ENCODE data around the gene TXNL4A.
A peak's percentile ranks its signal among the peaks of the same experiment; 100 is the strongest.

Gene TXNL4A

GRCh38 chr18:79963658-79964329 lies 24.6 kb downstream of the TXNL4A start:
- DNase-seq: no peak

DNA sequence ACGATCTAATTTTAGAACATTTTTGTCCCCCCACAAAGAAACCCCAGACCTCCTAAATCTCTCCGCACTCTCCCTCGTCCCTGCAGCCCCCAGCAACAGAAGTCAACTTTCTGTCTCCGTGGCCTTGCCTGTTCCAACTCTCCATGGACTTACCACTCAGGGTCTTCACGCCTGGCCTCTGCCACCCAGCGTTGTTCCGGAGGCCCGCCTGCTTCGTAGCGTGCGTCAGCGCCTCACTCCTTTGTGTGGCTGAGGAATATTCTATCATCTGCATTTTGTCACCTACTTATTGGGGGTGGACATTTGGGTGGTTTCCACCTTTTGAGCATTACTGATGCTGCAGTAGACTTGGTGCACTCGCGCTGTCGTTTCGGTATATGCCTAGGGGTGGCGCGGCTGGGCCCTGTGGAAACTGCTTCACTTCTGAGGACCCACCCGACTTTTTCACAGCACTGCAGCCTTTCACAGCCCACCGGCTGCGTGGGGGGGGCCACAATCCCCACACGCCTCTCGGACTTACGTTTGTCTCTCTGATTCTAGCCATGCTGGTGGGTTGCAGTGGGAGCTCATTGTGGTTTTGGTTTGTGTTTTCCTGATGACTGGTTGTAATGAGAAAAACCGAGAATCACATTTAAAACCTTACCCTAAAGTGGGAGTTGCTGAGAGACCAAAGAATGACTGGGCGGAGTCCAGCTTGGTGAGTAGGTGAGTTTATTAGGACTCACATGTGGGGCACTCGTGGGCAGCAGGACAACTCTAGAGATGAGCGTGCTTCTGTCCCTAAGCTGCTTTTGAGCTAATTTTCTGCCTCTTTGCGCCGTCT lies 25.3 kb downstream of the TXNL4A start:
- DNase-seq: no peak

DNA sequence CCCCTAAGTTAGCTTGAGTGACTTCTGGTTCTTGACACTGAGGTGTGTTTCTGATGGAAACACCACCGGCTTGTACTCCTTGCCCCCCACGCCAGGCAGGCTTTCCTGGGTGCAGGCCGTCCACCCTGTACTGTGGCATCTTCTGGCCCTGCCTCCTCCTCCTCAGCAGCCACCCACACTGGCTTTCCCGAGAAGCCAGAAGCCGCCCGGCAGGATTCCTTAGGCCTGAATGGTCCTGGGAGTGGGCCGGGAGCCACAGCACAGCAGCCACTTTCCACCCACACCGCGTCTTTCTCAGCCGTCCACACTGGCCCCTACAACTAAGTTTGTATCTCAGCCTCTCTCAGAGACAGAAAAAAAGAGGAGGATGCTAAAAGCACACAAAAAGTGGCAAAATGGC lies 26.1 kb downstream of the TXNL4A start:
- DNase-seq: no peak

DNA sequence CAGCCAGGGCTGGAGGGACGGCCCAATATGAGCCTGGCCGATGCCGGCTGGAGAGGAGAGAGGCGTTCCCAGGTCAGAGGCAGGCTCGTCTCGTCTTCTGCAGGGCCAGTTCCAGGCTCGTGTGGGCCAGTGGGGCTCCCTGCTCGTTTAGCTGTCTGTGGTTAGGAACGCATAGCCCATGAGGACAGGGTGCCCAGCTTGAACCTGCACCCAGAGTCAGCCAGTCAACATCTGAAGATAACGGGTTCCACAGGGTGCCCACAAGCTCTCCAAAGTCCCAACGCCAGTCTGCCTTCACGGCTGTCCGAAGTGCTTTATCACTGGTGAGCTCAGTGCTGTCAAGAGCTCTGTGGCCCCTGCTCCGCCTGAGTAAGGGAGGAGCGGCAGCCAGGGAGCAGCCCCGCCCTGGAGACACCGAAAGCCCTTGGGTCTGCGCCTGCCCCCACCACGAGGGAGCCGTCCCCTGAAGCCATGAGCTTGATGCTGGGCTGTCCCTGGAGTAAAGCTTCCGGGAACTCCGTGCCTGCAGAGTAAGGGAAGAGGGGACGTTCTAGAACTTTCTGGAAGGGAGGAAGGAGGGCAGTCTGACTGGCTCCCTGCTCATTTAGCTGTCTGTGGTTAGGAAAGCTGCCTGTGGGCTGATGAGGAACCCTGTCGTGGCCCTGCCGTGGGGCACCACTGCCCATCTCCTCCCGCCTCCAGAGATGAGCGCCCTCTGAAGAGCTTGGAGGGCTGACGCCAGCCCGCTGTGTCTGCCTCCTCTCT lies 26.7 kb downstream of the TXNL4A start:
- DNase-seq: peak; percentile 76

GRCh38 chr18:79960921-79961526 lies 27.3 kb downstream of the TXNL4A start:
- no peak for DNase-seq

DNA sequence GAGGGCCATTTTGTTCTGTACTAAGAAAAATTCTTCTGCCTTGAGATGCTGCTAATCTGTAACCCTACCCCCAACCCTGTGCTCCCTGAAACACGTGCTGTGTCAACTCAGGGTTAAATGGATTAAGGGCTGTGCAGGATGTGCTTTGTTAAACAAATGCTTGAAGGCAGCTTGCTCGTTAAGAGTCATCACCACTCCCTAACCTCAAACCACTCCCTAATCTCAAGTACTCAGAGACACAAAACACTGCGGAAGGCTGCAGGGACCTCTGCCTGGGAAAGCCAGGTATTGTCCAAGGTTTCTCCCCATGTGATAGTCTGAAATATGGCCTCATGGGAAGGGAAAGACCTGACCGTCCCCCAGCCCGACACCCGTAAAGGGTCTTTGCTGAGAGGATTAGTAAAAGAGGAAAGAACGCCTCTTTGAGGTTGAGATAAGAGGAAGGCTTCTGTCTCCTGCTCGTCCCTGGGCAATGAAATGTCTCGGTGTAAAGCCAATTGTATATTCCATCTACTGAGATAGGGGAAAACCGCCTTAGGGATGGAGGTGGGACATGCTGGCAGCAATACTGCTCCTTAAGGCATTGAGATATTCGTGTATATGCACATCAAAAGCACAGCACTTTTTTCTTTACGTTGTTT lies 28.1 kb downstream of the TXNL4A start:
- peak; percentile 85 for DNase-seq

- DNase-seq: no peak
Observed at GRCh38 chr18:79958981-79959380, 29.4 kb downstream of the TXNL4A start.

GRCh38 chr18:79956276-79956675 lies 32.1 kb downstream of the TXNL4A start:
- no peak for DNase-seq

DNA sequence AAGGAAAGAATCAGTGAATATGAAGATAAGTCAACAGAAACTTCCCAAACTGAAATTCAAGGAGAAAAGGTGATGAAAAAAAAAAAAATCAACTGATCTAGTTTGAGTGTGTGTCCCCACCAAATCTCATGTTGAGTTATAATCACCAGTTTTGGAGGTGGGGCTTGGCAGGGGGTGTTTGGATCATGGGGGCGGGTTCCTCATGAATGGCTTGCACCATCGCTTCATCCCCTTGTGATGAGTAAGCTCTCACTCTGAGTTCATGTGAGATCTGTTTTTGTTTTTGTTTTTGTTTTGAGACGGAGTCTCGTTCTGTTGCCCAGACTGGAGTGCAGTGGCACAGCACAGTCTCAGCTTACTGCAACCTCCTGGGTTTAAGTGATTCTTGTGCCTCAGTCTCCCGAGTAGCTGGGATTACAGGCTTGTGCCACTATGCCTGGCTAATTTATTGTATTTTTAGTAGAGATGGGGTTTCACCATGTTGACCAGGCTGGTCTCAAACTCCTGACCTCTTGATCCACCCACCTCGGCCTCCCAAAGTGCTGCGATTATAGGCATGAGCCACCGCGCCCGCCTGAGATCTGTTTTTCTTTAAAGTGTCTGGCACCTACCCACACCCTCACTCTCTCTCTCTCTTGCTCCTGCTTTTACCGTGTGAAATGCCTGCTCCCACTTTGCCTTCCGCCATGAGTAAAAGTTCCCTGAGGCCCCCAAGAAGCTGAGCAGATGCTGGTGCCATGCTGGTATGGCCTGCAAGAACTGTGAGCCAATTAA lies 32.9 kb downstream of the TXNL4A start:
- no peak for DNase-seq

GRCh38 chr18:79954791-79955190 lies 33.6 kb downstream of the TXNL4A start:
- no peak for DNase-seq

DNA sequence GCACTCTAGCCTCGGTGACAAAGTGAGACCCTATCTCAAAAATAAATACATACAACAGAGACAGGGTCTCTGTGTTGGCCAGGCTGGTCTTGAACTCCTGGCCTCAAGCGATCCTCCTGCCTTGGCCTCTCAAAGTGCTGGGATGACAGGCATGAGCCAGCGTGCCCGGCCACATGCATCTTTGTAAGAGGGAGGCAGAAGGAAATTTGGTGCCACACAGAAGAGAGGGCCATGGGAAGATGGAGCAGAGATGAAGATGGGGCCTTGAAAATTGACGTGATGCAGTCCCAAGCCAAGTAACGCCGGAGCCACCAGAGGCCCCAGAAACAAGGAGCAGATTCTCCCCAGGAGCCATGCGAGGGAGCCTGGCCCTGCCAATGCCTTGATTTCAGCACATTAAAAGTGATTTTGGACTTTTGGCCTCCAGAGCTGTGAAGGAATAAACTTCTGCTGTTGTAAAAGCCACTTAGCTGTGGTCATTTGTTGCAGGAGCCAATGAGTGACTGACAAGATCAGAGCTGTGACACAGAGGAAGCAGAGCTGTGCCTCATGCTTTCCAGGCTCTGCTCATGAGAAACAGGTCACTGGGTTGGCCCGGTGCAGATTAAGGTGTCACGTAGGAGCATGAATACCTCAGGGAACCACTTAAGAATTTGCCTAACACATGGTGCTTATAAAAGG lies 34.3 kb downstream of the TXNL4A start:
- peak; percentile 34 for DNase-seq

- no peak for DNase-seq
Observed at GRCh38 chr18:79952996-79953559, 35.3 kb downstream of the TXNL4A start.

GRCh38 chr18:79952456-79952995 lies 35.8 kb downstream of the TXNL4A start:
- no peak for DNase-seq

- DNase-seq: peak; percentile 73
Observed at GRCh38 chr18:79951545-79952455, 36.6 kb downstream of the TXNL4A start, which contains the start of gene SLC66A2. SLC66A2 (minus strand) TSS chr18:79951653; CDS start chr18:79950926, 727 bp downstream.

DNA sequence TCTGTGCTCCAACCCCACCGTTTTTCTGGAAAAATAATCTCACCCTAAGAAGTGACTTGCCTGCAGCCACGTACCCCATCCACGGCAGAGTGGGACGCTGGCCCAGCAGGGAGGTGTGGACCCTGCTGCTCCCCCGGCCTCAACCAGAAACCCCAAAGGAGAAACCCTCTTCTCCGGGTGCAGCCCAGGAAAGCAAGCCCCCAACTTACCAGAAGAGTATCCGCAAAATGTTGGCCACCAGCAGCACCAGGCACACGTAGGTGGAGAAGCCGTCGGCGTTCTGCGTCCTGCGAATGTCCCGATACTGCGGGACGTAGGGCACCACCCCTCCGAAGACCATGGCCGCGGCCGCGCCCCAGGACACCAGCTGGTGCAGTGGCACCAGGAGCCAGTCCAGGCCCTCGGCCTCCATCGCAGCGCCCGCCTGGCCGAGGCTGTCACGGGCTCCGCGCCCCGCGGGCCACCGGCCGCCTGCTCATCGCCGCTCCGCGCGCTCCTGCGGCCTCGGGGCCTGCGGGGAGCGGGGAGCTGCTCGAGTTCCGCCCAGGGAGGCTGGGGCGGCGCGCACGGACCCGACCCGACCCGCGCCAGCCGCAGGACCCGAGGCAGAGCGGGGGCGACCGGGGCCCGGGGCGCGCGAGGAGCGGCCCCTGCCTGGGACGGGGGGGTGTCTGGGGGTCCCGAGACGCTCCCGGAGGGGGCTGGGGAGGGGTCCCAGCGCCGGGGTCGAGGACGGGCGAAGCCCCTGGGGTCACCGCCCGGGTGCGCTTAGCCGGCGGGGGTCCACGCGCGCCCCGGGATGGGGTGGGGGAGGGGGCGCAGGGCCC lies 37.6 kb downstream of the TXNL4A start:
- peak; percentile 10 for DNase-seq

DNA sequence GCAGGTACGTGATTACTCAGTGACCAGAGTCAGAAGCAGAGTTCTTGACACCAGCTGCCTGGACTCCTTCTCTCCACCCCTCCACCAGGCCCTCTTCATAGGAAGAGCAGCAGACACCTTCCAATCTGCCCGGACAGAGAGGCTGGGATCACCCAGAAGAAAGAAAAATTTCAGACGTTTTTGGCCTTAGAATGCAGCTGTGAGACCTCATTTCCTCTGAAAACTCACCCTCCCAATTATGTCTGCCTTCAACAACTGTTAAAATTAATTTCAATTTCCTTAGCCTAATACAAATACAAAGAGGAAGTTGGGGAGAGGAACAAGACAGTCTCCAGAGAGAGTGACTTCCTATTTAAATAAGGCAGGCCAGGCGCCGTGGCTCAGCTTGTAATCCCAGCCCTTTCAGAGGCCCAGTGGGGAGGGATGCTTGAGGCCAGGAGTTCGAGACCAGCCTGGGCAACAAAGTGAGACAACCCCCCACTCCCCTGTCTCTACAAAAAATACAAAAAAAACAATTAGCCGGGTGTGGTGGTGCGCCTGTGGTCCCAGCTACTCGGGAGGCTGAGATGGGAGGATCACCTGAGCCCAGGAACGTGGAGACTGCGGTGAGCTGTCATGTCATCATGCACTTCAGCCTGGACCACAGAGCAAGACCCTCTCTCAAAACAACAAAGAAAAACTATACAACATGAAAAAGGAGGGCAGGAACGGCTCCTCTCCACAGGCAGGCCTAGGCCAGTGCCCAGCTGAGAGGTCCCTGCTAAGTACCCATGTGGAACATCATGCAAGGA lies 38.5 kb downstream of the TXNL4A start:
- peak; percentile 96 for DNase-seq

DNA sequence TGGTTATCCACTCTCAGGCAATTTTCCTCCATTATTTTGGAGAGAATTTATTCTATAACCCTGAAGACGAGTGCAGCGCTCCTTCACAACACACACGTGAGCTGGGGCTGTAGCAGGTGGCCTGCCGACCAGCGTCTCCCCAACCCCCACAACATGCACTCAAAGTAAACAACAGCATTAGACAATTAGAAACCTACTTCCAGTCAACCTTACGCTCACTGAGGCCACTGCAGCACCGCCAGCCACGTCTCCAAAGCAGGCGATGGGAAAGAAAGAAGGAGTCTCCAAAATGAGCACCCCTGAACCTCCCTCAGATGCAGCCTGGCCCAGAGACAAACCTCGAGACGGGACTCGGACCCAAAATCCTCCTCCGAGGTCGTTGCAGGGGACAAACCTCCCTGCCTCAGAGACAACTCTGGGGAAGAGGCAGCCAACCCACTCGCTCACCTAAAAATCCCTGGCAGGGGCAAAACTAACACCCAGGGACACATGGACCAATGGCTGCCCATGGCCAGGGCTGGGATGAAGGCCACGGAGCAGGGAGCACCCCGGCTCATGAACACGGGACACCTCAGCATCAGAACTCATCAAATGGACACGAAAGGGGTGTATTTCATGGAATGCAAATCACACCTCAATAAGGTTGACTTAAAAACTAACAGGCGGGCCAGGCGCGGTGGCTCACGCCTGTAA lies 39.5 kb downstream of the TXNL4A start:
- DNase-seq: no peak
